Astrocyte (in vitro differentiated cells and primary cell): ENCODE results near the gene DLG1. TPM values are rescaled to one million over a fixed set of nuclear protein-coding genes. Genes with fewer than 3 reads are reported as not detected.

Source experiments
- DNase-seq: peaks from one replicate; pipeline ENCODE4 v3.0.0-alpha.2; 2010; ENCODE audit warnings: low read depth
- FAIRE-seq: peaks from 2 replicates; lab custom pipeline; 2011; peaks lifted over from hg19 to GRCh38; lab: Jason Lieb, UNC
- H2AFZ ChIP-seq: 2 replicates; pipeline ENCODE4 v1.6.0; 2012; ENCODE audit warnings: low read depth, low read length, inconsistent platforms
- H3K27ac ChIP-seq: 2 replicates; pipeline ENCODE4 v1.5.1; 2011; ENCODE audit warnings: low read depth, low read length, inconsistent platforms
- H3K27me3 ChIP-seq: 2 replicates; pipeline ENCODE4 v1.6.0; 2011; ENCODE audit warnings: low read length, inconsistent platforms; ENCODE audit not compliant: insufficient read depth
- H3K36me3 ChIP-seq: 2 replicates; pipeline ENCODE4 v1.5.1; 2011; ENCODE audit warnings: low read length, inconsistent platforms; ENCODE audit not compliant: insufficient read depth
- H3K4me1 ChIP-seq: 2 replicates; pipeline ENCODE4 v1.5.1; 2011; ENCODE audit warnings: low read length, inconsistent platforms; ENCODE audit not compliant: insufficient read depth
- H3K4me2 ChIP-seq: 2 replicates; pipeline ENCODE4 v1.6.0; 2012; ENCODE audit warnings: low read length, inconsistent platforms
- H3K4me3 ChIP-seq: 2 replicates; pipeline ENCODE4 v1.5.1; 2011; ENCODE audit warnings: low read depth, mild to moderate bottlenecking, low read length, inconsistent platforms; ENCODE audit not compliant: insufficient read depth
- H3K79me2 ChIP-seq: 2 replicates; pipeline ENCODE4 v1.6.0; 2012; ENCODE audit warnings: mild to moderate bottlenecking, low read length, inconsistent platforms; ENCODE audit not compliant: insufficient read depth
- H3K9ac ChIP-seq: 2 replicates; pipeline ENCODE4 v1.6.0; 2012; ENCODE audit warnings: mild to moderate bottlenecking, low read length, inconsistent platforms
- H3K9me3 ChIP-seq: 2 replicates; pipeline ENCODE4 v1.5.1; 2012; ENCODE audit warnings: low read depth, mild to moderate bottlenecking, low read length, inconsistent platforms; ENCODE audit not compliant: insufficient read depth
- H4K20me1 ChIP-seq: 2 replicates; pipeline ENCODE4 v1.6.0; 2012; ENCODE audit warnings: low read length, inconsistent platforms; ENCODE audit not compliant: insufficient read depth
- H3K27ac Mint-ChIP-seq: one replicate; pipeline ENCODE4 v1.8.0; 2021; ENCODE audit warnings: mild to moderate bottlenecking, mixed read lengths; ENCODE audit not compliant: unreplicated experiment
- H3K27me3 Mint-ChIP-seq: one replicate; pipeline ENCODE4 v1.8.0; 2021; ENCODE audit warnings: low read depth, mixed read lengths; ENCODE audit not compliant: unreplicated experiment
- H3K36me3 Mint-ChIP-seq: one replicate; pipeline ENCODE4 v1.8.0; 2021; ENCODE audit warnings: low read depth, mixed read lengths; ENCODE audit not compliant: unreplicated experiment
- H3K4me1 Mint-ChIP-seq: one replicate; pipeline ENCODE4 v1.8.0; 2021; ENCODE audit warnings: low read depth, mixed read lengths; ENCODE audit not compliant: unreplicated experiment
- H3K4me3 Mint-ChIP-seq: one replicate; pipeline ENCODE4 v1.8.0; 2021; ENCODE audit warnings: mild to moderate bottlenecking, moderate library complexity, mixed read lengths; ENCODE audit not compliant: unreplicated experiment
- H3K9me3 Mint-ChIP-seq: one replicate; pipeline ENCODE4 v1.8.0; 2021; ENCODE audit warnings: mild to moderate bottlenecking, mixed read lengths; ENCODE audit not compliant: unreplicated experiment
- EZH2 ChIP-seq: IDR thresholded peaks from 2 replicates; pipeline ENCODE4 v1.6.1; 2012; ENCODE audit warnings: mild to moderate bottlenecking, low read length, inconsistent platforms; ENCODE audit not compliant: insufficient read depth
- total RNA-seq: library from RNA; stranded (reverse); gene quantifications from 2 replicates; pipeline ENCODE4 v1.2.1, GENCODE V29; 2021
- TF ChIP-seq, protein P1 (sequence below): IDR thresholded peaks from 2 replicates; pipeline ENCODE4 v1.5.1; 2011; ENCODE audit warnings: low read depth, mild to moderate bottlenecking, inconsistent platforms, low read length, moderate library complexity; ENCODE audit not compliant: insufficient read depth

The DLG1 gene
- total RNA-seq, 1 donor from 2014 or later, result 210 TPM

DNA sequence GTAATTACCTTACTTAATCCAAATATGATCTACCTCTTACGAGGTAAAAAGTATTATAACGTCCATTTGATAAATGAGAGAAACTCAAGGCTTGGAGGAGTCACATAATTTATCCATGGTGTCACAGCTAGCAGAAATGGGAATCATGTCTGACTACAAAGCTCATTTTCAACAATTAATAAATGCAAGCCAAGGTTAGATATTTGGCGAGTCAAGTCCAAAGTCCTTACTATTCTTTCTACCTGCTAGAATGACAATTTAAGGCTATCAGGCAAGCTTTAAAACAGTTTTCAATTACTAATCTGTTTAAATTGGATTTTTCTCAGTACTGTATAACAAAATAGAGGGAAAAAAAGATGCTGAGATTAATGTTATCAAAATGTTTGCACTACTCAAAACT lies 68.6 kb downstream of the DLG1 start:
- Histone ChIP-seq H3K4me2 (no peak overlapping the region), H3K9ac (no peak overlapping the region), H3K36me3 (peaks cover 8% of the 10 kb centered on the region), H3K4me3 (no peak overlapping the region), H3K4me1 (peaks cover 9% of the 10 kb centered on the region), H3K27ac (no peak overlapping the region), H3K9me3 (no peaks in the 10 kb centered on the region), H2AFZ (no peak overlapping the region), H3K27me3 (no peaks in the 10 kb centered on the region), H3K79me2 (peaks cover 100% of the 10 kb centered on the region), H4K20me1 (peaks cover 95% of the 10 kb centered on the region)
- no peak for DNase-seq
- Mint-ChIP-seq H3K27ac (no peak overlapping the region), H3K27me3 (no peaks in the 10 kb centered on the region), H3K36me3 (peaks cover 3% of the 10 kb centered on the region), H3K4me1 (peaks cover 13% of the 10 kb centered on the region), H3K9me3 (no peaks in the 10 kb centered on the region), H3K4me3 (no peak overlapping the region)
- no peak for FAIRE-seq
- TF ChIP-seq, protein P1, sequence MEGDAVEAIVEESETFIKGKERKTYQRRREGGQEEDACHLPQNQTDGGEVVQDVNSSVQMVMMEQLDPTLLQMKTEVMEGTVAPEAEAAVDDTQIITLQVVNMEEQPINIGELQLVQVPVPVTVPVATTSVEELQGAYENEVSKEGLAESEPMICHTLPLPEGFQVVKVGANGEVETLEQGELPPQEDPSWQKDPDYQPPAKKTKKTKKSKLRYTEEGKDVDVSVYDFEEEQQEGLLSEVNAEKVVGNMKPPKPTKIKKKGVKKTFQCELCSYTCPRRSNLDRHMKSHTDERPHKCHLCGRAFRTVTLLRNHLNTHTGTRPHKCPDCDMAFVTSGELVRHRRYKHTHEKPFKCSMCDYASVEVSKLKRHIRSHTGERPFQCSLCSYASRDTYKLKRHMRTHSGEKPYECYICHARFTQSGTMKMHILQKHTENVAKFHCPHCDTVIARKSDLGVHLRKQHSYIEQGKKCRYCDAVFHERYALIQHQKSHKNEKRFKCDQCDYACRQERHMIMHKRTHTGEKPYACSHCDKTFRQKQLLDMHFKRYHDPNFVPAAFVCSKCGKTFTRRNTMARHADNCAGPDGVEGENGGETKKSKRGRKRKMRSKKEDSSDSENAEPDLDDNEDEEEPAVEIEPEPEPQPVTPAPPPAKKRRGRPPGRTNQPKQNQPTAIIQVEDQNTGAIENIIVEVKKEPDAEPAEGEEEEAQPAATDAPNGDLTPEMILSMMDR, result no peak
- no peak for TF ChIP-seq EZH2

DNA sequence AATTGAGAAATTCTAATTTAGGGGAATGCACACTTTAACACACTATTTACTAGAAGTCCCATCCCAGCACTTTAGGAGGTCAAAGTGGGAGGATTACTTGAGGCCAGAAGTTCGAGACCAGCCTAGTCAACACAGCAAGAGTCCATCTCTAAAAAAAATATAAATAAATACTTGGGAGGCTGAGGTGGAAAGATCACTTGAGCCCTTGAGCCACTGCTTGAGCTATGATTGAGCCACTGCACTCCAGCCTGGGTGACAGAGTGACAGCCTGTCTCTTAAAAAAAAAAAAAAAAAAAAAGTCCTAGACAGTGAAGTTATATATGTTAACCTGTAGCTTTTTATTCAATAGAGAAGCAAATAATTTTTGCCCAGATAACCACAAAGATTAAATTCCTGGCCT lies 69.2 kb downstream of the DLG1 start:
- no peak for TF ChIP-seq EZH2
- TF ChIP-seq, protein P1, result no peak
- H3K27me3 Mint-ChIP-seq, result no peaks in the 10 kb centered on the region
- no peak overlapping the region for H3K4me2 ChIP-seq

DNA sequence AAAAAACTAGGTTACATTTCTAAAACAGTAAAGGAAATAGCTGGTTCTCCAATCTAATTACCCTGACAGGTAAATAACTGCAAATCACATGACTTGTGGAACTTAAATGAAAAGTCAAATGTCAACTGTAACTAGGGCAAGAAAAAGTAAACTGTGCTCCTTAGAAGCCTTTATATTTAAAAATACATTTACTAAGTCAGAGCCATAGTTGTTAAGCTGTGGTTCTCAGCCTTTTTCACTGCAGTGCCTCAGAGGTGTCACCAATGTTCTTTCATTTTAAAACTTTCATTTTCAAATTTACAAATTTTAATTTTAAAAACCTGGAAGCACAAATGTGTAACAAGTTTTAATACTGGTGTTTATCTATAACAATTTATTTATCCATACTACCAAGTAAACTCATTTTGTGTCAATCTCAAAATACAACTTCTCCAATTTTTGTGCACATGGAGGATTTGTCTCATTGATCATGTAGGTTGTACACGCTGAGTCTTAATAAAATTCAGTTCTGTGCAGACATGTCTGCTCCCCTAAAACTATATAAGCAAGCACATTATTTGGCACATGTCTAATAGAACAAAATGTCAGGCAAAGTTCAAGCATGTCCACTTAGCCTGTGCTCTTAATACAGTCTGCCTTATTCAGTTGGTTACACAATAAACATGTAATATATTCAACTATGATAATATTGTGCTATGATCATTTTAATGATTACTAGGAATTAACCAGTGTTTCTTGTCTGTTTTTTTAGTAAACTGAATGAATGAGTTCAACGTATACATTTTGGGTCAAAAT lies 70.4 kb downstream of the DLG1 start:
- FAIRE-seq (no peak), DNase-seq (no peak)
- Mint-ChIP-seq H3K4me3 (no peak overlapping the region), H3K36me3 (peaks cover 2% of the 10 kb centered on the region), H3K4me1 (peaks cover 23% of the 10 kb centered on the region), H3K9me3 (no peaks in the 10 kb centered on the region), H3K27ac (no peak overlapping the region), H3K27me3 (no peaks in the 10 kb centered on the region)
- no peak for TF ChIP-seq EZH2
- TF ChIP-seq, protein P1, result no peak
- Histone ChIP-seq H3K4me1 (peaks cover 16% of the 10 kb centered on the region), H4K20me1 (peaks cover 96% of the 10 kb centered on the region), H3K9me3 (no peaks in the 10 kb centered on the region), H3K9ac (no peak overlapping the region), H3K4me3 (no peak overlapping the region), H3K79me2 (peaks cover 100% of the 10 kb centered on the region), H2AFZ (no peak overlapping the region), H3K27me3 (no peaks in the 10 kb centered on the region), H3K36me3 (peaks cover 8% of the 10 kb centered on the region), H3K4me2 (no peak overlapping the region), H3K27ac (no peak overlapping the region)

More for the DNA sequence above, 69.2 kb downstream of the DLG1 start:
- FAIRE-seq, result no peak
- peaks cover 100% of the 10 kb centered on the region for H3K79me2 ChIP-seq
- no peak overlapping the region for H2AFZ ChIP-seq
- H3K4me1 ChIP-seq, result peaks cover 9% of the 10 kb centered on the region
- Mint-ChIP-seq H3K27ac (no peak overlapping the region), H3K36me3 (peaks cover 2% of the 10 kb centered on the region), H3K4me3 (no peak overlapping the region), H3K9me3 (no peaks in the 10 kb centered on the region), H3K4me1 (peaks cover 18% of the 10 kb centered on the region)
- no peak overlapping the region for H3K27ac ChIP-seq
- peaks cover 95% of the 10 kb centered on the region for H4K20me1 ChIP-seq
- DNase-seq, result no peak
- H3K9ac ChIP-seq, result no peak overlapping the region
- H3K9me3 ChIP-seq, result no peaks in the 10 kb centered on the region
- no peaks in the 10 kb centered on the region for H3K27me3 ChIP-seq
- H3K36me3 ChIP-seq, result peaks cover 8% of the 10 kb centered on the region
- no peak overlapping the region for H3K4me3 ChIP-seq
